ENCODE measurements around the gene SMPD2. TPM values are rescaled to one million over a fixed set of nuclear protein-coding genes. Genes with fewer than 3 reads are reported as not detected.

The SMPD2 gene
- total and polyA plus RNA-seq, 2 donors (not counting 3 experiments of a cell fraction or from before 2014, with no cell fraction given) = 6.9 to 10.0 TPM

- FAIRE-seq (no peak), DNase-seq (ENCODE audit: low read depth, low spot score) (no peak)
- dilution Hi-C loops (cut with MboI; ENCODE audit: extremely low pct_ligation_motif_present, low sequenced_read_pairs) = no loop called here
- Histone ChIP-seq H3K27ac (ENCODE audit: insufficient read depth, low read depth, low read length) (no peak overlapping the region), H3K4me1 (ENCODE audit: control insufficient read depth, extremely low read depth, insufficient read depth, low read length) (no peaks in the 10 kb centered on the region), H3K79me2 (ENCODE audit: control insufficient read depth, insufficient read depth, low read length) (no peaks in the 10 kb centered on the region), H3K27me3 (ENCODE audit: control insufficient read depth in 2 of 2, insufficient read depth in 2 of 2, low read length in 2 of 2) (no peaks in the 10 kb centered on the region), H3K4me3 (replicated peaks in 1 of 3; ENCODE audit: insufficient read depth in 1 of 3, low read depth in 1 of 3, low read length in 3 of 3) (no peak overlapping the region), H3K9me3 (replicated peaks; ENCODE audit: control insufficient read depth, insufficient read depth, low read length) (no peaks in the 10 kb centered on the region), H4K20me1 (replicated peaks; ENCODE audit: control insufficient read depth, extremely low read depth, insufficient read depth, low read length) (no peaks in the 10 kb centered on the region), H3K4me2 (ENCODE audit: insufficient read depth, low read length) (no peak overlapping the region), H2AFZ (ENCODE audit: low read depth, low read length) (no peak overlapping the region), H3K36me3 (ENCODE audit: control insufficient read depth in 2 of 2, extremely low read depth in 1 of 2, insufficient read depth in 2 of 2, low read length in 2 of 2) (peaks cover 14 to 21% of the 10 kb centered on the region in 2 experiments), H3K9me1 (replicated peaks; ENCODE audit: control insufficient read depth, extremely low read depth, insufficient read depth, low read length) (no peaks in the 10 kb centered on the region), H3K9ac (replicated peaks; ENCODE audit: extremely low read depth, insufficient read depth, low read length) (no peak overlapping the region)
- ChIA-PET POLR2A (no interaction called here), CTCF (no interaction called here)
- intact Hi-C loops (cut with micrococcal nuclease) = no loop called here
- no peak for TF ChIP-seq CTCF (IDR thresholded peaks at IDR 0.05; ENCODE audit: extremely low read depth in 1 of 2, insufficient read depth in 1 of 2, low read depth in 1 of 2, low read length in 2 of 2)
- TF ChIP-seq JUN (IDR thresholded peaks at IDR 0.05; ENCODE audit: borderline replicate concordance, insufficient read depth, insufficient read length, low read depth) = no peak
- no peak for TF ChIP-seq GATA2 (IDR thresholded peaks at IDR 0.05; ENCODE audit: insufficient read depth, insufficient read length, low read depth, low read length)
- no peak for TF ChIP-seq FOS (IDR thresholded peaks at IDR 0.05; ENCODE audit: borderline replicate concordance, insufficient read depth, low read length)
- TF ChIP-seq MAX (IDR thresholded peaks at IDR 0.05; ENCODE audit: insufficient read depth, insufficient read length) = no peak
- TF ChIP-seq EZH2 (IDR thresholded peaks at IDR 0.05; ENCODE audit: borderline replicate concordance, low read depth, low read length, severe bottlenecking) = no peak
- no peak for TF ChIP-seq MYC (IDR thresholded peaks at IDR 0.05; ENCODE audit: low read depth, low read length)
- TF ChIP-seq POLR2AphosphoS5 (IDR thresholded peaks at IDR 0.05; ENCODE audit: insufficient read depth, low read depth, low read length) = no peak
- TF ChIP-seq POLR2A (IDR thresholded peaks at IDR 0.05; ENCODE audit: low read depth, low read length) = no peak
- BruUV-seq (replicated peaks) = no TSS peak
These were observed 27.2 kb downstream of the SMPD2 start for GRCh38 chr6:109467696-109468095.

All from endothelial cell of umbilical vein (primary cell).